ENCODE data around the gene CCL5.

CCL5 gene

DNA sequence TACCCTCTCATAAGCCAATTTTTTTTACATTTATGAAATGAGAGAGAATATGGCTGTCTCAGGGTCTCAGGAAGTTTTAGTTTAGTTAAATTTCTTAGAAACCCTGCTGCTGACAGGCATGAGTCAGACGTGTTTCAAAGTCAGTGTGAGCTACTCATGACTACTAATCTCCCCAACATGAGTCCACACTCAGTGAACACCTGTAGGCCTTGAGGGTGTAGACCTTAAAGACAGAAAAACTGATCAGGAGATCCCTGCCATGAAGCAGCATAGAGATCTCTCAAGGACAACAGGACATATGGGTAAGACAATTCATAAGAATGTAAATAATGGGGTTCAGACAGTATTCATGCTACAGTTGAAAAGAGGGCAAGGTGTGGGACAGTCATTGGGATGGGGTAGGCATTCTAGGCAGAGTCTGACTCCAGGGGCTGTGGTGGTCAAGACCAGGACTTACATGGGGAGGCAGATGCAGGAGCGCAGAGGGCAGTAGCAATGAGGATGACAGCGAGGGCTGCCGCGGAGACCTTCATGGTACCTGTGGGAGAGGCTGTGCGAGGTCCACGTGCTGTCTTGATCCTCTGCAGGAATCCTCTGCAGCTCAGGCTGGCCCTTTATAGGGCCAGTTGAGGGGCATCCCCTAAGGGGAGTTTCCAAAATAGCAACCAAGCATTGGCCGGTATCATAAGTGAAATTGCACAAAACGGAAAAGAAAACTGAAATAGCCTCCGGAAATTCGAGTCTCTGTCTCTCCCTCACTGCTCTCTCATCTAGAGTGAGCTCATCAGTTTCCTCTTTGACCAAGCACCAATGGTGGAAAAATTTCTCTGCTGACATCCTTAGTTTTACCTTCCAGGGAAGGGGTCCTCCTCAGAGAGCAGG is at the start of gene CCL5:
CCL5 (minus strand) TSS at position 588 of the 882 bp plus-strand sequence.
- H3K27ac ChIP-seq, result no peak within 1 kb of the TSS
- TF ChIP-seq, protein P1, sequence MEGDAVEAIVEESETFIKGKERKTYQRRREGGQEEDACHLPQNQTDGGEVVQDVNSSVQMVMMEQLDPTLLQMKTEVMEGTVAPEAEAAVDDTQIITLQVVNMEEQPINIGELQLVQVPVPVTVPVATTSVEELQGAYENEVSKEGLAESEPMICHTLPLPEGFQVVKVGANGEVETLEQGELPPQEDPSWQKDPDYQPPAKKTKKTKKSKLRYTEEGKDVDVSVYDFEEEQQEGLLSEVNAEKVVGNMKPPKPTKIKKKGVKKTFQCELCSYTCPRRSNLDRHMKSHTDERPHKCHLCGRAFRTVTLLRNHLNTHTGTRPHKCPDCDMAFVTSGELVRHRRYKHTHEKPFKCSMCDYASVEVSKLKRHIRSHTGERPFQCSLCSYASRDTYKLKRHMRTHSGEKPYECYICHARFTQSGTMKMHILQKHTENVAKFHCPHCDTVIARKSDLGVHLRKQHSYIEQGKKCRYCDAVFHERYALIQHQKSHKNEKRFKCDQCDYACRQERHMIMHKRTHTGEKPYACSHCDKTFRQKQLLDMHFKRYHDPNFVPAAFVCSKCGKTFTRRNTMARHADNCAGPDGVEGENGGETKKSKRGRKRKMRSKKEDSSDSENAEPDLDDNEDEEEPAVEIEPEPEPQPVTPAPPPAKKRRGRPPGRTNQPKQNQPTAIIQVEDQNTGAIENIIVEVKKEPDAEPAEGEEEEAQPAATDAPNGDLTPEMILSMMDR (IDR thresholded peaks at IDR 0.05), result no peak
- TF ChIP-seq ZFX (IDR thresholded peaks at IDR 0.05; ENCODE audit: borderline replicate concordance), result no peak

DNA sequence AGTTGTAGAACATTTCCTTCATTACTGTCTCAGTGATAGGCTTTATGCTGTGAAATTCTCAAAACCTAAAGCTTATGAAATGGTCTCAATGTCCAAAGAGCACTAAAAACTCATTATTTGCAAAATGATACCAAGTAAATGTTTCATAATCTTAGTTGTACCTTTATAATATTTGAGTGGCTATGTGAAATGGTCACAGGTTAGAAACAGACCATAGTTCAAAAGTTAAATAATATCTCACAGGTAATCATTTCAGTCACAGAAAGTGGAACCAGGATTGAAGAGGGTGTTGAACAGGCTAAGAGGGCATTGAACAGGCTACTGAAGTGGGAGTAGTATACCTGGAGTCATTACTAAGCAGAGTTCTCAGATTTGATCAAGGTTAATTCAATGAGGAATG is 47.6 kb upstream of the CCL5 start:
- TF ChIP-seq ZFX (IDR thresholded peaks at IDR 0.05; ENCODE audit: borderline replicate concordance), result no peak
- TF ChIP-seq, protein P1 (IDR thresholded peaks at IDR 0.05), result no peak
- H3K27ac ChIP-seq, result no peak overlapping the region

DNA sequence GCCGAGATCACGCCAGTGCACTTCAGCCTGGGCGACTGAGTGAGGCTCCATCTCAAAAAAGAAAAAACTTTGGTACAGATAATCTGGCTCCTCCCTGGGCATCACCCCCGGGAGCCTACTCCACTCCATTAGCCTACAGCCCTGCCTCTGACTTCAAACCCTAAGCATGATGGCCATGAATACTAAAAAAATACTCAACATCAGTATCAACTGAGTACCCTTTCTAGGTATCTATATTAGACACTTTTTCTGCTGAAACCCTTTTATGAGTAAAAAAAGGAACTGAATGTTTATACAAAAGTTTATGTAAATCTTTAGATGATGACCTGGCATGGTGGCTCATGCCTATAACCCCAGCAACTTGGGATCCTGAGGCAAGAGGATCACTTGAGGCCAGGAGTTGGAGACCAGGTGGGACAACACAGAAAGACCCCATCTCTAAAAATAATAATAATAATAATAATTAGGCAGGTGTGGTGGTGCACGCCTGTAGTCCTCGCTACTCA is 43.5 kb upstream of the CCL5 start:
- H3K27ac ChIP-seq, result no peak overlapping the region
- TF ChIP-seq, protein P1 (IDR thresholded peaks at IDR 0.05), result no peak
- TF ChIP-seq ZFX (IDR thresholded peaks at IDR 0.05; ENCODE audit: borderline replicate concordance), result no peak

DNA sequence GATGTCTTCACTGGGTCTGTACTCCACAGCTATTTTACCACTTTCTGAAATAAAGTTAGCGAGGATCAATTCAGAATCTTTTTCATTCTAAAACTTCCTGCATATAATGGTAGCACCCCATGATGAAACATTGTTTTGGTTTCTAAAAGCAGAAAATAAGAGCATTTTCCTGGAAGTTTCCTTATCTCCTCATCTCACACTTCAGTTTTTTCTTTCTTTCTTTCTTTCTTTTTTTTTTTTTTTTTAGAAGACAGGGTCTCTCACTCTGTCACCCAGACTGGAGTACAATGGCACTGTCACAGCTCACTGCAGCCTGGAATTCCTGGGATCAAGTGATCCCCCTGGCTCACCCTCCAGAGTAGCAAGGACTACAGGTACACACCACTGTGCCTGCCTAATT is 40.1 kb upstream of the CCL5 start:
- H3K27ac ChIP-seq, result no peak overlapping the region
- TF ChIP-seq, protein P1 (IDR thresholded peaks at IDR 0.05), result no peak
- TF ChIP-seq ZFX (IDR thresholded peaks at IDR 0.05; ENCODE audit: borderline replicate concordance), result no peak

DNA sequence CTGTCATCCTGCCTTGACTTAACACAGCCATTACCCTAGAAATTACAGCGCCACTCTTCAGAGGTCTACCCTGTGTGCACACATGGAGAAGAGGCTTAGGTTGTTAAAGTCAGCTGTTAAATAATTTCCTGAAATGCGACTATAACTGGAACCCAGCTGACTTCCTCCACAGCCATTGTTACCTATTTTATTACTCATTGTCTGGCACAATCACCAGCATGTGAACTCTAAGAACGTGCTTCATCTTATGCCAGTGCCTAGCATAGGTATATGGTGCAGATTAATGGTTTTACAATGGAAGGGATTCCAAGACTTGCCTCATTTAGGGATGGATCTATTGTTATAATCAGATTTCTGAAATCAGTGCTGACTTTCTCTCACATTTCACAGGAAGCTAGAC is 38.5 kb upstream of the CCL5 start:
- TF ChIP-seq ZFX (IDR thresholded peaks at IDR 0.05; ENCODE audit: borderline replicate concordance), result no peak
- TF ChIP-seq, protein P1 (IDR thresholded peaks at IDR 0.05), result no peak
- H3K27ac ChIP-seq, result no peak overlapping the region

DNA sequence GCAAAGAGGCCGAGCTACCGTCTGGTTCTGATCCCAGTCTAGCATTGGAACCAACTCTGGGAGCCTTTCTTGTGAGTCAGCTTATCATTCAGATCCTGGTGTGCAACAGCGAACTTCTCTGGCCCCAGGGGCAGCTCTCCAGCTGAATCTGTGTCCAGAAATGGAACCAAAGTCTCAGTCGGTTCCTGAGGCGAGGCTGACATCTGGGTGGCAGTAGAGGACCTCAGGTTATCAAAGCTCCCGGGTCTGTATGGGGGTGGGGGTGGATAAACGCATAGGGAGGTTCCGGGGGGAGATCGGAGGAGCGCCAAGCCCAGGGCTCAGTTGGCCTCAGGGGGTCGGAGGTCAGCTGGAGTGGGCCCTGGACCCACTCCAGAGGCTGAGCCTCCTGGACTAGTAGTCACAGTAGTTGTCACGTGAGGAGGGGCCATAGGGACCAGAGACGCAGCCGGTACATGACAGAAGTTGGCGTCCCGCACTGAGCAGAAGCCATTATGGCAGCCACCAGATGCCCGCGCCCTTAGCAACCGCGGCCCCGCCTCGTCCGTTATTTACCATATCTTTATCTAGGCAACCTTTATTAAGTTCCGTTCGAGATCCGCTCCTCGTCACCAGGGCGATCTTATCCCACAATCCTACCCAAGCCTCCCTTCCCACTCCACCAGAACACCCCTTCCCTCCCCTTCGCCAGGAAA is 37.5 kb upstream of the CCL5 start:
- TF ChIP-seq, protein P1 (IDR thresholded peaks at IDR 0.05), result no peak
- no peak for TF ChIP-seq ZFX (IDR thresholded peaks at IDR 0.05; ENCODE audit: borderline replicate concordance)

More for the DNA sequence above, 37.5 kb upstream of the CCL5 start:
- H3K27ac ChIP-seq, result no peak overlapping the region
